HepG2 (cell line): ENCODE measurements around the gene C16orf87. TPM values are rescaled to one million over a fixed set of nuclear protein-coding genes. Genes with fewer than 3 reads are reported as not detected.
A peak's percentile ranks its signal among the peaks of the same experiment; 100 is the strongest.
"Not testable (repeated sequence)": the region's sequence is repeated elsewhere in the genome, so short reads cannot be mapped to it uniquely, and the experiment has no call there.

Experiments
- CREM ChIP-seq, 2 experiments: sonication (generic) in 1 of 2; formaldehyde crosslinking in 1 of 2; IDR thresholded peaks; 2 replicates each; pipeline versions ENCODE4 v1.4.0 to v1.6.1; 2016 to 2020; ENCODE audit warnings: antibody characterized with exemption in 1 of 2, mild to moderate bottlenecking in 1 of 2, missing genetic modification reagents in 1 of 2
- EP300 ChIP-seq, 3 experiments: sonication (generic) in 1 of 3; formaldehyde crosslinking in 1 of 3; IDR thresholded peaks; 2 replicates each; pipeline versions ENCODE4 v1.5.1 to v1.6.1; 2011 to 2020; ENCODE audit warnings: low read depth in 2 of 3, low read length in 2 of 3, borderline replicate concordance in 1 of 3, improper control_type of control experiment in 1 of 3, mild to moderate bottlenecking in 1 of 3, missing genetic modification reagents in 1 of 3, moderate library complexity in 1 of 3
- ESRRA ChIP-seq: sonication (generic); formaldehyde crosslinking; IDR thresholded peaks from 2 replicates; pipeline ENCODE4 v1.5.1; 2020; ENCODE audit warnings: mild to moderate bottlenecking, low read depth, missing genetic modification reagents
- MEIS2 ChIP-seq: sonication (generic); formaldehyde crosslinking; IDR thresholded peaks from 2 replicates; pipeline ENCODE4 v1.9.0; 2021; ENCODE audit warnings: mild to moderate bottlenecking, missing genetic modification reagents
- RARA ChIP-seq: IDR thresholded peaks from 2 replicates; pipeline ENCODE4 v1.6.1; 2016; ENCODE audit warnings: missing genetic modification reagents, missing compliant biosample characterization
- RXRB ChIP-seq: IDR thresholded peaks from 2 replicates; pipeline ENCODE4 v1.6.1; 2016; ENCODE audit warnings: borderline replicate concordance, missing genetic modification reagents, missing compliant biosample characterization
- SOX5 ChIP-seq: IDR thresholded peaks from 2 replicates; pipeline ENCODE4 v1.6.1; 2016; ENCODE audit warnings: borderline replicate concordance
- SP5 ChIP-seq: IDR thresholded peaks from 2 replicates; pipeline ENCODE4 v1.6.1; 2016; ENCODE audit warnings: low read depth, borderline replicate concordance
- TCF12 ChIP-seq, 2 experiments: fragments of 450-650 bp in 1 of 2; sonication (generic) in 1 of 2; formaldehyde crosslinking in 1 of 2; IDR thresholded peaks; 2 replicates each; pipeline versions ENCODE4 v1.6.1 to v1.8.0; 2017 to 2022; ENCODE audit warnings: antibody characterized with exemption in 1 of 2, mild to moderate bottlenecking in 1 of 2, missing genetic modification reagents in 1 of 2, moderate library complexity in 1 of 2
- TSC22D2 ChIP-seq: sonication (generic); formaldehyde crosslinking; IDR thresholded peaks from 2 replicates; pipeline ENCODE4 v1.5.1; 2020; ENCODE audit warnings: missing genetic modification reagents, mild to moderate bottlenecking, borderline replicate concordance
- ZNF124 ChIP-seq: sonication (generic); formaldehyde crosslinking; IDR thresholded peaks from 2 replicates; pipeline ENCODE4 v1.4.0; 2020; ENCODE audit warnings: missing genetic modification reagents
- ZNF33A ChIP-seq: sonication (generic); formaldehyde crosslinking; IDR thresholded peaks from 2 replicates; pipeline ENCODE4 v1.5.1; 2020; ENCODE audit warnings: missing genetic modification reagents, mild to moderate bottlenecking, moderate library complexity, borderline replicate concordance
- ZNF788 ChIP-seq: sonication (generic); formaldehyde crosslinking; IDR thresholded peaks from 2 replicates; pipeline ENCODE4 v1.5.0; 2020; ENCODE audit warnings: mild to moderate bottlenecking, missing genetic modification reagents, borderline replicate concordance
- polyA plus RNA-seq, 8 experiments: library from polyadenylated mRNA; depleted of rRNA in 3 of 8; stranded (reverse) in 7 of 8; unstranded in 1 of 8; fragments of >200 nt; fragmentation: Illumina TruSeq in 4 of 8; extraction: Trizol in 4 of 8; gene quantifications; 2 replicates each; pipeline versions ENCODE4 v1.2.1 to v1.2.3, GENCODE V29; 2011 to 2016; ENCODE audit warnings: low read depth in 4 of 8, missing spikeins in 1 of 8, mixed read lengths in 1 of 8; ENCODE audit not compliant: insufficient read depth in 1 of 8
- total RNA-seq, 5 experiments: library from RNA; depleted of rRNA; stranded (reverse); fragments of >200 nt; fragmentation: Illumina TruSeq; extraction: Trizol; gene quantifications; 2 replicates each; pipeline ENCODE4 v1.2.3, GENCODE V29; 2016; ENCODE audit warnings: low read depth in 1 of 5
- TF ChIP-seq, protein P1 (sequence below): sonication (generic); formaldehyde crosslinking; IDR thresholded peaks from 2 replicates; pipeline ENCODE4 v1.5.1; 2020; ENCODE audit warnings: mild to moderate bottlenecking, missing genetic modification reagents, borderline replicate concordance
- TF ChIP-seq, protein P2 (sequence below): sonication (generic); formaldehyde crosslinking; conservative IDR thresholded peaks from 2 replicates; pipeline ENCODE4 v1.4.0; 2020; ENCODE audit warnings: mild to moderate bottlenecking, missing genetic modification reagents, moderate library complexity
- TF ChIP-seq, protein P3 (sequence below): sonication (generic); formaldehyde crosslinking; IDR thresholded peaks from 2 replicates; pipeline ENCODE4 v1.4.0; 2020; ENCODE audit warnings: missing genetic modification reagents
- TF ChIP-seq, protein P4 (sequence below): sonication (generic); formaldehyde crosslinking; IDR thresholded peaks from 2 replicates; pipeline ENCODE4 v1.8.1; 2023; ENCODE audit warnings: missing genetic modification reagents, mild to moderate bottlenecking, borderline replicate concordance

Gene C16orf87
- total and polyA plus RNA-seq, 2 of the 13 experiments (the other 11 are each of a cell fraction or from before 2014, with no cell fraction given), result 8.6 to 19.5 TPM

DNA sequence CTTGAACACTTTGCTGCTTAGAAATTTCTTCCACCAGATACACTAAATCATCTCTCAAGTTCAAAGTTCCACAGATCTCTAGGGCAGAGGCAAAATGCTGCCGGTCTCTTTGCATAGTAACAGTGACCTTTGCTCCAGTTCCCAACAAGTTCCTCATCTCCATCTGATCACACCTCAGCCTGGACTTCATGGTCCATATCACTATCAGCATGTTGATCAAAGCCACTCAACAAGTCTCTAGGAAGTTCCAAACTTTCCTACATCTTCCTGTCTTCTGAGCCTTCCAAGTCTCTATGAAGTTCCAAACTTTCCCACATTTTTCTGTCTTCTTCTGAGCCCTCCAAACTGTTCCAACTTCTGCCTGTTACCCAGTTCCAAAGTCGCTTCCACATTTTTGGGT lies 37.9 kb upstream of the C16orf87 start (continued):
- peak; percentile 100 for TF ChIP-seq RXRB (CRISPR knock-in tag)
- TF ChIP-seq ZNF124 (CRISPR knock-in tag), result peak; percentile 71; the same call in 1 of the 2 replicates
- TF ChIP-seq, protein P1, sequence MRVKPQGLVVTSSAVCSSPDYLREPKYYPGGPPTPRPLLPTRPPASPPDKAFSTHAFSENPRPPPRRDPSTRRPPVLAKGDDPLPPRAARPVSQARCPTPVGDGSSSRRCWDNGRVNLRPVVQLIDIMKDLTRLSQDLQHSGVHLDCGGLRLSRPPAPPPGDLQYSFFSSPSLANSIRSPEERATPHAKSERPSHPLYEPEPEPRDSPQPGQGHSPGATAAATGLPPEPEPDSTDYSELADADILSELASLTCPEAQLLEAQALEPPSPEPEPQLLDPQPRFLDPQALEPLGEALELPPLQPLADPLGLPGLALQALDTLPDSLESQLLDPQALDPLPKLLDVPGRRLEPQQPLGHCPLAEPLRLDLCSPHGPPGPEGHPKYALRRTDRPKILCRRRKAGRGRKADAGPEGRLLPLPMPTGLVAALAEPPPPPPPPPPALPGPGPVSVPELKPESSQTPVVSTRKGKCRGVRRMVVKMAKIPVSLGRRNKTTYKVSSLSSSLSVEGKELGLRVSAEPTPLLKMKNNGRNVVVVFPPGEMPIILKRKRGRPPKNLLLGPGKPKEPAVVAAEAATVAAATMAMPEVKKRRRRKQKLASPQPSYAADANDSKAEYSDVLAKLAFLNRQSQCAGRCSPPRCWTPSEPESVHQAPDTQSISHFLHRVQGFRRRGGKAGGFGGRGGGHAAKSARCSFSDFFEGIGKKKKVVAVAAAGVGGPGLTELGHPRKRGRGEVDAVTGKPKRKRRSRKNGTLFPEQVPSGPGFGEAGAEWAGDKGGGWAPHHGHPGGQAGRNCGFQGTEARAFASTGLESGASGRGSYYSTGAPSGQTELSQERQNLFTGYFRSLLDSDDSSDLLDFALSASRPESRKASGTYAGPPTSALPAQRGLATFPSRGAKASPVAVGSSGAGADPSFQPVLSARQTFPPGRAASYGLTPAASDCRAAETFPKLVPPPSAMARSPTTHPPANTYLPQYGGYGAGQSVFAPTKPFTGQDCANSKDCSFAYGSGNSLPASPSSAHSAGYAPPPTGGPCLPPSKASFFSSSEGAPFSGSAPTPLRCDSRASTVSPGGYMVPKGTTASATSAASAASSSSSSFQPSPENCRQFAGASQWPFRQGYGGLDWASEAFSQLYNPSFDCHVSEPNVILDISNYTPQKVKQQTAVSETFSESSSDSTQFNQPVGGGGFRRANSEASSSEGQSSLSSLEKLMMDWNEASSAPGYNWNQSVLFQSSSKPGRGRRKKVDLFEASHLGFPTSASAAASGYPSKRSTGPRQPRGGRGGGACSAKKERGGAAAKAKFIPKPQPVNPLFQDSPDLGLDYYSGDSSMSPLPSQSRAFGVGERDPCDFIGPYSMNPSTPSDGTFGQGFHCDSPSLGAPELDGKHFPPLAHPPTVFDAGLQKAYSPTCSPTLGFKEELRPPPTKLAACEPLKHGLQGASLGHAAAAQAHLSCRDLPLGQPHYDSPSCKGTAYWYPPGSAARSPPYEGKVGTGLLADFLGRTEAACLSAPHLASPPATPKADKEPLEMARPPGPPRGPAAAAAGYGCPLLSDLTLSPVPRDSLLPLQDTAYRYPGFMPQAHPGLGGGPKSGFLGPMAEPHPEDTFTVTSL (CRISPR knock-in tag), result peak; percentile 73; the same call in 1 of the 2 replicates
- peak; percentile 71; the same call in 1 of the 2 replicates for TF ChIP-seq ESRRA (CRISPR knock-in tag)
- 0 out of 2 replicates have a peak, but pooled peaks have one; percentile 39 for TF ChIP-seq SP5
- TF ChIP-seq, protein P2, sequence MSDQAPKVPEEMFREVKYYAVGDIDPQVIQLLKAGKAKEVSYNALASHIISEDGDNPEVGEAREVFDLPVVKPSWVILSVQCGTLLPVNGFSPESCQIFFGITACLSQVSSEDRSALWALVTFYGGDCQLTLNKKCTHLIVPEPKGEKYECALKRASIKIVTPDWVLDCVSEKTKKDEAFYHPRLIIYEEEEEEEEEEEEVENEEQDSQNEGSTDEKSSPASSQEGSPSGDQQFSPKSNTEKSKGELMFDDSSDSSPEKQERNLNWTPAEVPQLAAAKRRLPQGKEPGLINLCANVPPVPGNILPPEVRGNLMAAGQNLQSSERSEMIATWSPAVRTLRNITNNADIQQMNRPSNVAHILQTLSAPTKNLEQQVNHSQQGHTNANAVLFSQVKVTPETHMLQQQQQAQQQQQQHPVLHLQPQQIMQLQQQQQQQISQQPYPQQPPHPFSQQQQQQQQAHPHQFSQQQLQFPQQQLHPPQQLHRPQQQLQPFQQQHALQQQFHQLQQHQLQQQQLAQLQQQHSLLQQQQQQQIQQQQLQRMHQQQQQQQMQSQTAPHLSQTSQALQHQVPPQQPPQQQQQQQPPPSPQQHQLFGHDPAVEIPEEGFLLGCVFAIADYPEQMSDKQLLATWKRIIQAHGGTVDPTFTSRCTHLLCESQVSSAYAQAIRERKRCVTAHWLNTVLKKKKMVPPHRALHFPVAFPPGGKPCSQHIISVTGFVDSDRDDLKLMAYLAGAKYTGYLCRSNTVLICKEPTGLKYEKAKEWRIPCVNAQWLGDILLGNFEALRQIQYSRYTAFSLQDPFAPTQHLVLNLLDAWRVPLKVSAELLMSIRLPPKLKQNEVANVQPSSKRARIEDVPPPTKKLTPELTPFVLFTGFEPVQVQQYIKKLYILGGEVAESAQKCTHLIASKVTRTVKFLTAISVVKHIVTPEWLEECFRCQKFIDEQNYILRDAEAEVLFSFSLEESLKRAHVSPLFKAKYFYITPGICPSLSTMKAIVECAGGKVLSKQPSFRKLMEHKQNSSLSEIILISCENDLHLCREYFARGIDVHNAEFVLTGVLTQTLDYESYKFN (CRISPR knock-in tag), result peak; percentile 88
- peak; percentile 45; the same call in 1 of the 2 replicates for TF ChIP-seq ZNF788
- TF ChIP-seq ZNF33A (CRISPR knock-in tag), result 0 out of 2 replicates have a peak, but pooled peaks have one; percentile 48
- peak; percentile 90 for TF ChIP-seq RARA
- peak; percentile 53; the same call in 1 of the 2 replicates for TF ChIP-seq CREM (IDR thresholded peaks at IDR 0.05)
- not testable (repeated sequence) for TF ChIP-seq CREM (CRISPR knock-in tag; IDR thresholded peaks at IDR 0.05); EP300 (CRISPR knock-in tag; IDR thresholded peaks at IDR 0.05; ENCODE audit: borderline replicate concordance); TCF12 (IDR thresholded peaks at IDR 0.05)
- peak in 1 of 2 experiments; percentile 49; a peak in 1 of 4 replicates for TF ChIP-seq EP300 (IDR thresholded peaks at IDR 0.05; ENCODE audit: low read depth in 2 of 2, low read length in 2 of 2)
- TF ChIP-seq TSC22D2, result 0 out of 2 replicates have a peak, but pooled peaks have one; percentile 33
- TF ChIP-seq SOX5, result peak; percentile 65; the same call in 1 of the 2 replicates
- 0 out of 2 replicates have a peak, but pooled peaks have one; percentile 58 for TF ChIP-seq TCF12 (CRISPR knock-in tag; IDR thresholded peaks at IDR 0.05)
- TF ChIP-seq MEIS2 (CRISPR knock-in tag), result peak; percentile 35; the same call in 1 of the 2 replicates
- TF ChIP-seq, protein P3, sequence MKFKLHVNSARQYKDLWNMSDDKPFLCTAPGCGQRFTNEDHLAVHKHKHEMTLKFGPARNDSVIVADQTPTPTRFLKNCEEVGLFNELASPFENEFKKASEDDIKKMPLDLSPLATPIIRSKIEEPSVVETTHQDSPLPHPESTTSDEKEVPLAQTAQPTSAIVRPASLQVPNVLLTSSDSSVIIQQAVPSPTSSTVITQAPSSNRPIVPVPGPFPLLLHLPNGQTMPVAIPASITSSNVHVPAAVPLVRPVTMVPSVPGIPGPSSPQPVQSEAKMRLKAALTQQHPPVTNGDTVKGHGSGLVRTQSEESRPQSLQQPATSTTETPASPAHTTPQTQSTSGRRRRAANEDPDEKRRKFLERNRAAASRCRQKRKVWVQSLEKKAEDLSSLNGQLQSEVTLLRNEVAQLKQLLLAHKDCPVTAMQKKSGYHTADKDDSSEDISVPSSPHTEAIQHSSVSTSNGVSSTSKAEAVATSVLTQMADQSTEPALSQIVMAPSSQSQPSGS (CRISPR knock-in tag), result 0 out of 2 replicates have a peak, but pooled peaks have one; percentile 21
- TF ChIP-seq, protein P4, sequence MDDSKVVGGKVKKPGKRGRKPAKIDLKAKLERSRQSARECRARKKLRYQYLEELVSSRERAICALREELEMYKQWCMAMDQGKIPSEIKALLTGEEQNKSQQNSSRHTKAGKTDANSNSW (CRISPR knock-in tag), result 0 out of 2 replicates have a peak, but pooled peaks have one; percentile 0
